ENCODE measurements around the gene UCP2.

Gene UCP2

GRCh38 chr11:73961321-73961720 is 21.3 kb downstream of the UCP2 start:
- no peaks in the 10 kb centered on the region for H3K36me3 ChIP-seq (ENCODE audit: control insufficient read depth, insufficient read depth, low read length, severe bottlenecking)
- peaks cover 6% of the 10 kb centered on the region for H3K4me1 ChIP-seq (ENCODE audit: control insufficient read depth, insufficient read depth, low read length)
- H3K27me3 ChIP-seq (replicated peaks; ENCODE audit: control insufficient read depth, insufficient read depth, low read length) = peaks cover 20% of the 10 kb centered on the region
- DNase-seq (ENCODE audit: low read depth) = peak; percentile 27
- no peaks in the 10 kb centered on the region for H3K9me3 ChIP-seq (ENCODE audit: control insufficient read depth, low read length)
- no peak overlapping the region for H3K4me3 ChIP-seq (ENCODE audit: low read length)
- no peak overlapping the region for H3K9ac ChIP-seq (ENCODE audit: low read length)

- DNase-seq (ENCODE audit: low read depth) = no peak
- peaks cover 12% of the 10 kb centered on the region for H3K27me3 ChIP-seq (replicated peaks; ENCODE audit: control insufficient read depth, insufficient read depth, low read length)
- H3K9me3 ChIP-seq (ENCODE audit: control insufficient read depth, low read length) = no peaks in the 10 kb centered on the region
These were observed 24.0 kb downstream of the UCP2 start for GRCh38 chr11:73958521-73959141.

DNA sequence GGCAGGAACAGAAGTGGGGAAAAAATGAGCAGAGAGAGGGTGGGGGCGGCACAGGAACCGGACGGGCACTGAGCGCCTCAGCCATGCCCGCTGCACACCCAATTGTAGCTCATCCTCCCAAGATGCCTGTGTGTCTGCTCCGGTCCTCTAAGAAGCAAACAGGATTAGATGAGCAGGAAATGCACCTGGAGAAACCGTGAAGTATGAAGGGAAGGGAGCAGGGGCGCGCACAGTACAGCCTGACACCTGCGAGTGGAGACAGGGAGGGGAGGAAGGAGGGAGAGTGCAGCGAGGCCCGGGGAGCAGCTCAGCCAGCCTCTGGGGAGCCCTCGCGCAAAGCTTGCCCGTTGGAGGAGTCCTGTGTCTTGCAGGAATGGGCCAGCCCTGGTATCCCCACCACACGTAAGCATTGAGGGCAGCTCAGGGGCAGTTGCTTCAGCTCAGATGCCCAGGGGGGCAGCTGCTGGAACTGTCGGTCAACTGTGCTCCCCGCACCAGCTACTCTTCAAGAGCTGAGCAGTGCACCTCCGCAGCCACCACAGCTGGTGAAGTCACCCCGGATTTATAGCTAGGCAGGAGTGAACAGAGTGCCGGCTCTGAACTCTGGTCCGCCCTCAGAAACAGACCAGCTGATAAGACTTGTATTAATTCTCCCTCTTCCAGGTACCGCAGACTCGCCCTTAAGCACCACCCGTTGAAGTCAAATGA is 24.8 kb downstream of the UCP2 start:
- Histone ChIP-seq H3K4me3 (ENCODE audit: low read length) (no peak overlapping the region), H3K9ac (ENCODE audit: low read length) (no peak overlapping the region), H3K36me3 (ENCODE audit: control insufficient read depth, insufficient read depth, low read length, severe bottlenecking) (no peaks in the 10 kb centered on the region), H3K4me1 (ENCODE audit: control insufficient read depth, insufficient read depth, low read length) (peaks cover 7% of the 10 kb centered on the region), H3K9me3 (ENCODE audit: control insufficient read depth, low read length) (no peaks in the 10 kb centered on the region), H3K27me3 (replicated peaks; ENCODE audit: control insufficient read depth, insufficient read depth, low read length) (peaks cover 12% of the 10 kb centered on the region)
- no peak for DNase-seq (ENCODE audit: low read depth)

More at GRCh38 chr11:73958521-73959141, 24.0 kb downstream of the UCP2 start:
- no peak overlapping the region for H3K9ac ChIP-seq (ENCODE audit: low read length)
- peaks cover 7% of the 10 kb centered on the region for H3K4me1 ChIP-seq (ENCODE audit: control insufficient read depth, insufficient read depth, low read length)
- H3K36me3 ChIP-seq (ENCODE audit: control insufficient read depth, insufficient read depth, low read length, severe bottlenecking) = no peaks in the 10 kb centered on the region
- H3K4me3 ChIP-seq (ENCODE audit: low read length) = no peak overlapping the region

DNA sequence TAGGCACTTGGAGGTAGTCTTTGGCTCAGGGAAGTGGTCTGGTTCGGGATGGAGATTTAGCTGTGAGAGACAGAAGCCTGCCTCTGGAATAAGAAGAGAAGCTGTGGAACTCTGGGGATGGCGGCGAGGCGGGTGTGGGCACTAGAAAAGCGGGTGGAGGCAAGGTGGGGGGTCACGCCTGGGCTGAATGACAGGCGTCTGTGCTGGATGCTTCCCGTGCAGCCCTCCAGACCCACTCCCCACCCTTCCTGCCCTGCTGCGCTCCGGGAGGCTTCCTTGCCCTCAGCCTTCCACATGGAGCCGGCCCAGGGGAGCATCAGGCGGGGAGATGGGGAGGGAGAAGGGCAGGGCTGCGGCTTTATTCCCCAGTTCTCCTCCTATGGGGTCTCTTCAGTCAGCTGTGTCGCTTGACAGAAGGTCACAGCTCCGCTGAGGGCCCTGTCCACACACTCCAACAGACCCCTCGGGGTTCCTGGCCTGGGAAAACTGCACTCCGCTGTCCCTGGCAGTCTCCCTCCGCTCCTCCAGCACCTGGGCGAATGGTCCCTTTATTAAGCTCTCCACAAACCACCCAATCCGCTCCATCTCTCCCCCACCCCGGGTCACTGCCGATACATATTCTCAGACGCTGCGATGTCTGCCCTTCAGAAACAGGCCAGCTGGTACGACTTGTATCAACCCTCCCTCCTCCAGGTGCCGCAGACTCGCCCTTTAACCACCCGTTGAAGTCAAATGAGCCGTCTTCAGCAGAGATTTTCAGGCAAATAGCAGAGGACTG is 25.6 kb downstream of the UCP2 start:
- H3K4me1 ChIP-seq (ENCODE audit: control insufficient read depth, insufficient read depth, low read length) = peaks cover 7% of the 10 kb centered on the region
- no peaks in the 10 kb centered on the region for H3K9me3 ChIP-seq (ENCODE audit: control insufficient read depth, low read length)
- H3K27me3 ChIP-seq (replicated peaks; ENCODE audit: control insufficient read depth, insufficient read depth, low read length) = peaks cover 12% of the 10 kb centered on the region
- no peak overlapping the region for H3K4me3 ChIP-seq (ENCODE audit: low read length)
- no peak for DNase-seq (ENCODE audit: low read depth)
- H3K36me3 ChIP-seq (ENCODE audit: control insufficient read depth, insufficient read depth, low read length, severe bottlenecking) = no peaks in the 10 kb centered on the region
- no peak overlapping the region for H3K9ac ChIP-seq (ENCODE audit: low read length)

GRCh38 chr11:73951797-73952196 is 30.8 kb downstream of the UCP2 start:
- Histone ChIP-seq H3K36me3 (ENCODE audit: control insufficient read depth, insufficient read depth, low read length, severe bottlenecking) (no peaks in the 10 kb centered on the region), H3K4me1 (ENCODE audit: control insufficient read depth, insufficient read depth, low read length) (peaks cover 7% of the 10 kb centered on the region), H3K4me3 (ENCODE audit: low read length) (no peak overlapping the region), H3K27me3 (replicated peaks; ENCODE audit: control insufficient read depth, insufficient read depth, low read length) (no peaks in the 10 kb centered on the region), H3K9ac (ENCODE audit: low read length) (no peak overlapping the region), H3K9me3 (ENCODE audit: control insufficient read depth, low read length) (peaks cover 4% of the 10 kb centered on the region)
- DNase-seq (ENCODE audit: low read depth) = no peak

DNA sequence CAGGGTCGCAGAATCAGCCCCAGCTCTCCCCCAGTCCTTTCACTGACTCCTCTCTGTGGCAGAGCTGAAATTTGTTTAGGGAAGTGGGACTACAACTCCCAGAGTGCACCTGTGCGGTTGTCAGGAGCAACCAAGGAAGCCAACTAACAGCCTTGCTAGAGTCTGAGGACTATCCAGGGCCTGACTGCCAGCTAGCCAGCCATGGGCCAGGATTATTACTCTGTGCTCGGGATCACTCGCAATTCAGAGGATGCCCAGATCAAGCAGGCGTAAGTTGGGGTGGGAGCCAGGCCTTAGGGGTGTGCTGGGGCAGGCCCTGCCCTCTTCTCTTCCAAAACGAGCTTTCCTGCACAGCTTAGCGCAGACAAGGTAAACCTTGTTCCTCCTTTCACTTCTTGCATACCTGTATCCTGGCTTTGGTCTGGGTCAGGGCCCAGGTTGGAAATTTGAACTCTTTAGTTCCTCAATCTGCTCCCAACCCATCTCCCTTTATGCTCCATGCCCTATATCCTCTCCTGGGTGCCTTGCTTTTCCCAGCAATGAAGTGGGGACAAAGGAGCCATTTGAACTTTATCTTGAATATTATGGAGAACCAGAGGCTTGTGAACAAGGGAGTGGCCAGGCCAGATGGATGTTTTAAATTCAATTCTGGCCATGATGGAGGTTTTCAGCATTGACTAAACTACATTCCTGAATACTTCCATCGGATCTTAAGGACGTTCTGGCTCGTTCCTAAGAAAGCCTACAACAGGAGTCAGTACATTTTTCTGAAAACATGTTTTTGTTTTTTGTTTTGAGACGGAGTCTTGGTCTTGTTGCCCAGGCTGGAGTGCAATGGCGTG is 31.6 kb downstream of the UCP2 start, which contains the start of gene DNAJB13:
Gene DNAJB13 (plus strand): TSS at position 158 of the 842 bp plus-strand sequence. CDS start 44 bp downstream, at position 202.
- H3K27me3 ChIP-seq (replicated peaks; ENCODE audit: control insufficient read depth, insufficient read depth, low read length) = no peaks in the 10 kb centered on the region

DNA sequence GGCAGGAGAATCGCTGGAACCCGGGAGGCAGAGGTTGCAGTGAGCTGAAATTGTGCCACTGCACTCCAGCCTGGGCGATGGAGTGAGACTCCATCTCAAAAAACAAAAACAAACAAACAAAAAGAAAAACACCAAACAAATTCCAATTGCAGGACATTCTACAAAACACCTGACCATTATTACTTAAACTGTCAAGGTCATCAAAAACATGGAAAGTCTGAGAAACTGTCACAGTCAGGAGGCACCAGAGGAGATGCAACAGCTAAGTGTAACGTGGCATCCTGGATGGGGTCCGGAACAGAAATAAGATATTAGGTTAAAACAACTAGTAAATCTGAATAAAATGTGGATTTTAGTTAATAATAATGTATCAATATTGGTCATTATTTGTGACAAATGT is 32.7 kb downstream of the UCP2 start:
- Histone ChIP-seq H3K4me1 (ENCODE audit: control insufficient read depth, insufficient read depth, low read length) (no peaks in the 10 kb centered on the region), H3K9me3 (ENCODE audit: control insufficient read depth, low read length) (peaks cover 8% of the 10 kb centered on the region), H3K4me3 (ENCODE audit: low read length) (no peak overlapping the region), H3K9ac (ENCODE audit: low read length) (no peak overlapping the region), H3K36me3 (ENCODE audit: control insufficient read depth, insufficient read depth, low read length, severe bottlenecking) (no peaks in the 10 kb centered on the region), H3K27me3 (replicated peaks; ENCODE audit: control insufficient read depth, insufficient read depth, low read length) (no peaks in the 10 kb centered on the region)
- DNase-seq (ENCODE audit: low read depth) = no peak

More for the DNA sequence above, 31.6 kb downstream of the UCP2 start, which contains the start of gene DNAJB13:
- no peak within 1 kb of the TSS for H3K9ac ChIP-seq (ENCODE audit: low read length)
- no peak within 1 kb of the TSS for H3K4me3 ChIP-seq (ENCODE audit: low read length)
- peaks cover 4% of the 10 kb centered on the region for H3K4me1 ChIP-seq (ENCODE audit: control insufficient read depth, insufficient read depth, low read length)
- H3K9me3 ChIP-seq (ENCODE audit: control insufficient read depth, low read length) = peaks cover 8% of the 10 kb centered on the region
- peak; percentile 18 for DNase-seq (ENCODE audit: low read depth)
- no peaks in the 10 kb centered on the region for H3K36me3 ChIP-seq (ENCODE audit: control insufficient read depth, insufficient read depth, low read length, severe bottlenecking)

DNA sequence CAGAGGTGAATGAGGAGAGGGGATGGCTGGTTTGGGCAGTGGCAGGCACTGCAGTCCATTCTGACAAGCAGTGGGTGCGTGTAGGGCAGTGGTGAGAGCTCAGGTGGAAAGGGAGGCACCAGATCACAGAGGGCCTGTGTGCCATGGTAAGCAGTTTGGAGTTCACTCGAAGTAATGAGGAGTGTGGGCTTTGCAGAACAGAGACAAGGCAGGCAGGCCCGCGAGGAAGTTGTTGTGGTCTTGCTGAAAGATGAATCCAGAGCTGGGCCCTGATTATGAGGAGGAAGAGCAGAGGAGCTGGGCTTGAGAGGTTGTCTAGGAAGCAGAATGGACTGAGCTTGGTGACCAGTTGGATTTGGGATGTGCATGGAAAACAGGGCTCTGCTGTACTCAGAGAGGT is 33.4 kb downstream of the UCP2 start:
- Histone ChIP-seq H3K27me3 (replicated peaks; ENCODE audit: control insufficient read depth, insufficient read depth, low read length) (no peaks in the 10 kb centered on the region), H3K36me3 (ENCODE audit: control insufficient read depth, insufficient read depth, low read length, severe bottlenecking) (no peaks in the 10 kb centered on the region), H3K9me3 (ENCODE audit: control insufficient read depth, low read length) (peaks cover 8% of the 10 kb centered on the region), H3K4me3 (ENCODE audit: low read length) (no peak overlapping the region), H3K9ac (ENCODE audit: low read length) (no peak overlapping the region), H3K4me1 (ENCODE audit: control insufficient read depth, insufficient read depth, low read length) (no peaks in the 10 kb centered on the region)
- no peak for DNase-seq (ENCODE audit: low read depth)

DNA sequence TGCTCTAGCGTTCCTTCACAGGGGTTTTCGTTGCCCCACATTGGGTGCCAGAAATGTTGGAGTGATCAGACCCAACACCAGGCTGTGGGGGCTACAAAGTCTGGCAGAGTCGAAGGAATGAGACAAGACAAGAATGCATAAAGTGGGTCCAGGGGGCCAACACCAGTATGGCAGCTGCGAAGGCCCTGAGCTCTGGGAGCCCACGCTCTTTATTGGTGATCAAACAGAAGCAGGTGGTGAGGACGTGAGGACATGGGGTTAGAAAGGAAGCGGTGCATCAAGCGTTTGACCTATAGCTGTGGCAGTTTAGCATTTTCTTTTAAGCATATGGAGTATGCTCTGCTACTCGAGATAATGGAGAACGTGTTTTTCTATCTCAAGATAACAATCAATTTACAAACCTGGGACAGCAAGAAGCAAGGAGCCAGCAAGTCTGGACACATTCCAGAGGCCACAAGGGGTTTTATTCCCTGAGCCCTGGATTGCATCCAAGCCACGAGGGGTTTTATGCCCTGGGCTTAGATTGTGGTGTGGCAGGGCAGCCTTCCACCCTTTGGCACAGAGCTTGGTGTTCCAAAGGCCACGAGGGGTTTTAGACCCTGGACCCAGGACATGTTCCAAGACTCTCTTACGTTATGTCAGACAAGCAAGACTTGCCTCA is 35.7 kb downstream of the UCP2 start:
- H3K4me3 ChIP-seq (ENCODE audit: low read length) = no peak overlapping the region
- no peak overlapping the region for H3K9ac ChIP-seq (ENCODE audit: low read length)
- H3K4me1 ChIP-seq (ENCODE audit: control insufficient read depth, insufficient read depth, low read length) = peaks cover 5% of the 10 kb centered on the region
- no peaks in the 10 kb centered on the region for H3K36me3 ChIP-seq (ENCODE audit: control insufficient read depth, insufficient read depth, low read length, severe bottlenecking)
- peaks cover 8% of the 10 kb centered on the region for H3K9me3 ChIP-seq (ENCODE audit: control insufficient read depth, low read length)
- no peak for DNase-seq (ENCODE audit: low read depth)
- no peaks in the 10 kb centered on the region for H3K27me3 ChIP-seq (replicated peaks; ENCODE audit: control insufficient read depth, insufficient read depth, low read length)

GRCh38 chr11:73945396-73945795 is 37.2 kb downstream of the UCP2 start:
- Histone ChIP-seq H3K9me3 (ENCODE audit: control insufficient read depth, low read length) (peaks cover 8% of the 10 kb centered on the region), H3K9ac (ENCODE audit: low read length) (no peak overlapping the region), H3K4me3 (ENCODE audit: low read length) (no peak overlapping the region), H3K4me1 (ENCODE audit: control insufficient read depth, insufficient read depth, low read length) (peaks cover 5% of the 10 kb centered on the region), H3K27me3 (replicated peaks; ENCODE audit: control insufficient read depth, insufficient read depth, low read length) (no peaks in the 10 kb centered on the region), H3K36me3 (ENCODE audit: control insufficient read depth, insufficient read depth, low read length, severe bottlenecking) (no peaks in the 10 kb centered on the region)
- no peak for DNase-seq (ENCODE audit: low read depth)

All from adipocyte (in vitro differentiated cells).